ENCODE data around the gene NT5E. TPM values are rescaled to one million over a fixed set of nuclear protein-coding genes. Genes with fewer than 3 reads are reported as not detected.

Gene NT5E
- total RNA-seq, 2 experiments from 2014 or later = 0.55 to 1.4 TPM

DNA sequence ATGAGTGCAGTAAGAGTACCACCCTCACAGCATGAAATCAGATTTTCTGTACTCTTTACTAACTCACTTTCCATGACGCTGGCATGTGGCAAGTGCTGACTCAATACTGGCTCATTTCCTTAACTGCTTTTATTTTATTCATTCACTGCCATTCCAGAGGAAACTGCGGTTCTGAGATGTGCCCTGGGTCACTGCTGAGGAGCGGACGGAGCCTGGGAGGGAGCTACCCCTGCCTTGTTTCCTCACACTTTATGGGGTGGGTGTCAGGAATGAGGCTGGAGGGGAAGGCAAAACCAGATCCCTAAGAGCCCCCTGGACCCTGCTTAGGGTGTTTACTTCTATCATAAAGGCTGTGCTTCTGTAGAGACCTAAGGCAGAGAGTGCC lies 14.4 kb downstream of the NT5E start:
- Mint-ChIP-seq H3K4me3 (no peak overlapping the region), H3K27ac (peak overlapping the region; percentile 80), H3K27me3 (ENCODE audit: low read depth) (peaks cover 2% of the 10 kb centered on the region), H3K9me3 (no peaks in the 10 kb centered on the region), H3K4me1 (ENCODE audit: low read depth) (peaks cover 61% of the 10 kb centered on the region), H3K36me3 (ENCODE audit: low read depth) (no peaks in the 10 kb centered on the region)
- intact Hi-C loops (cut with micrococcal nuclease) = loop anchor here (2.0 kb wide), 2 partner anchors 207 to 215 kb away; no protein-coding TSS in a partner anchor
- CTCF ChIA-PET = interaction anchor here (0.7 to 10.1 kb wide), 3 partner anchors 14 to 111 kb away, joined by 3 to 78 read pairs (median 11); partner anchors contain the start of gene NT5E
- DNase-seq = peak; percentile 67

GRCh38 chr6:85464722-85465150 lies 14.9 kb downstream of the NT5E start:
- H3K27me3 Mint-ChIP-seq (ENCODE audit: low read depth) = peaks cover 2% of the 10 kb centered on the region
- no peaks in the 10 kb centered on the region for H3K36me3 Mint-ChIP-seq (ENCODE audit: low read depth)
- CTCF ChIA-PET = interaction anchor here (10.1 kb wide), 1 partner anchor 17 kb away, joined by 78 read pairs; no protein-coding TSS in a partner anchor
- H3K4me3 Mint-ChIP-seq = no peak overlapping the region
- intact Hi-C loops (cut with micrococcal nuclease) = loop anchor here (1.0 to 2.0 kb wide), 5 partner anchors 19 to 214 kb away; no protein-coding TSS in a partner anchor
- H3K9me3 Mint-ChIP-seq = no peaks in the 10 kb centered on the region
- H3K4me1 Mint-ChIP-seq (ENCODE audit: low read depth) = peaks cover 59% of the 10 kb centered on the region
- peak overlapping the region; percentile 80 for H3K27ac Mint-ChIP-seq
- peak; percentile 65 for DNase-seq

DNA sequence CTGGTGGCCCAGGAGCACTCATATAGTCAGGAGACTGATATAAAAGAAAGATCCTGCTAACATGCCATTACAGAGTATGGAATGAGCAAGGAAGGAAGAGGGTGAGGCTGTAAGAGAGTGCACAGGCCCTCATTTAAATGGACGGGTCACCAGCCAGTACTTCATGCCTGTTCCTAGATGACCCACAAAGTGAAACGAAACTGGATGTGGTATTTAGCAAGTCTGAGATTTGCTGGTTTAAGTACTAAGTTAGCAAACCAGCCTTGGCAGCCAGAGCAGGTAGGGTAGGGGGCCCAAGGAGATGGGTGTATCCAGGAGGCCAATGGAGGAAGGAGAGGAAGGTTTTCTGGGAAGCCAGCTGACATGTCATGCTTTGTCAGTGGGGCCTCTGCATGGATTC lies 15.9 kb downstream of the NT5E start:
- no peaks in the 10 kb centered on the region for H3K9me3 Mint-ChIP-seq
- H3K27me3 Mint-ChIP-seq (ENCODE audit: low read depth) = peaks cover 2% of the 10 kb centered on the region
- no peak overlapping the region for H3K4me3 Mint-ChIP-seq
- peak overlapping the region; percentile 80 for H3K27ac Mint-ChIP-seq
- peaks cover 53% of the 10 kb centered on the region for H3K4me1 Mint-ChIP-seq (ENCODE audit: low read depth)
- CTCF ChIA-PET = interaction anchor here (10.1 kb wide), 1 partner anchor 16 kb away, joined by 78 read pairs; no protein-coding TSS in a partner anchor
- intact Hi-C loops (cut with micrococcal nuclease) = loop anchor here (1.0 to 2.0 kb wide), 5 partner anchors 18 to 213 kb away; no protein-coding TSS in a partner anchor
- no peaks in the 10 kb centered on the region for H3K36me3 Mint-ChIP-seq (ENCODE audit: low read depth)
- DNase-seq = peak; percentile 16

DNA sequence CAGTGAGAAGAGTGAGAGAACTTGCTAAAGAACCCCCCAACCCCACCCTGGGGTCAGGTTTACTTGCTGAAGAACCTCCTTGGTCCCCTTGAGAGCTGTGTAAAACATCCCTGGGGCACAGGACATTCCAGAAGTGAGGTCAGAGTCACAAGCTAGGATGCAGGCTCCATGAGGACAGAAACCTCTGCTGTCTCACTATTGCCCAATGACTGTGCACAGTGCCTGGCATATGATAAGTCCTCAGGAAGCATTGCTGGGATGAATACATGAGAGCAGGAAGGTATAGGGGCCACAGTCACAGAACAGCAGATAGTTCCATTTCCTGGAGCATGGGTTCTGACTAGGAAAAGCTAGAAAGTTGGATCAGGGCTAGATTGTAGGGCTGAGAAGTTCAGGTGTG lies 18.4 kb downstream of the NT5E start:
- CTCF ChIA-PET = interaction anchor here (10.1 kb wide), 1 partner anchor 14 kb away, joined by 78 read pairs; no protein-coding TSS in a partner anchor
- no peak overlapping the region for H3K4me3 Mint-ChIP-seq
- no peak overlapping the region for H3K27ac Mint-ChIP-seq
- peaks cover 2% of the 10 kb centered on the region for H3K27me3 Mint-ChIP-seq (ENCODE audit: low read depth)
- intact Hi-C loops (cut with micrococcal nuclease) = no loop called here
- no peaks in the 10 kb centered on the region for H3K9me3 Mint-ChIP-seq
- no peak for DNase-seq
- peaks cover 30% of the 10 kb centered on the region for H3K4me1 Mint-ChIP-seq (ENCODE audit: low read depth)
- no peaks in the 10 kb centered on the region for H3K36me3 Mint-ChIP-seq (ENCODE audit: low read depth)

- intact Hi-C loops (cut with micrococcal nuclease) = no loop called here
- Mint-ChIP-seq H3K27ac (no peak overlapping the region), H3K27me3 (ENCODE audit: low read depth) (peaks cover 2% of the 10 kb centered on the region), H3K4me1 (ENCODE audit: low read depth) (peaks cover 20% of the 10 kb centered on the region), H3K9me3 (no peaks in the 10 kb centered on the region), H3K4me3 (no peak overlapping the region), H3K36me3 (ENCODE audit: low read depth) (no peaks in the 10 kb centered on the region)
- CTCF ChIA-PET = interaction anchor here (10.1 kb wide), 1 partner anchor 13 kb away, joined by 78 read pairs; no protein-coding TSS in a partner anchor
- DNase-seq = no peak
Observed at GRCh38 chr6:85469276-85470022, 19.6 kb downstream of the NT5E start.

- DNase-seq = no peak
- no peak overlapping the region for H3K27ac Mint-ChIP-seq
- H3K36me3 Mint-ChIP-seq (ENCODE audit: low read depth) = no peaks in the 10 kb centered on the region
- CTCF ChIA-PET = interaction anchor here (10.1 kb wide), 1 partner anchor 12 kb away, joined by 78 read pairs; no protein-coding TSS in a partner anchor
- intact Hi-C loops (cut with micrococcal nuclease) = no loop called here
- no peaks in the 10 kb centered on the region for H3K9me3 Mint-ChIP-seq
- H3K4me1 Mint-ChIP-seq (ENCODE audit: low read depth) = peaks cover 15% of the 10 kb centered on the region
- H3K27me3 Mint-ChIP-seq (ENCODE audit: low read depth) = peaks cover 2% of the 10 kb centered on the region
- H3K4me3 Mint-ChIP-seq = no peak overlapping the region
Observed at GRCh38 chr6:85470023-85470410, 20.1 kb downstream of the NT5E start.

GRCh38 chr6:85472744-85473143 lies 22.9 kb downstream of the NT5E start:
- no peaks in the 10 kb centered on the region for H3K27me3 Mint-ChIP-seq (ENCODE audit: low read depth)
- no peaks in the 10 kb centered on the region for H3K4me1 Mint-ChIP-seq (ENCODE audit: low read depth)
- intact Hi-C loops (cut with micrococcal nuclease) = no loop called here
- no peak for DNase-seq
- H3K9me3 Mint-ChIP-seq = no peaks in the 10 kb centered on the region
- H3K27ac Mint-ChIP-seq = no peak overlapping the region
- CTCF ChIA-PET = interaction anchor here (2.2 kb wide), 1 partner anchor 11 kb away, joined by 15 read pairs; no protein-coding TSS in a partner anchor
- H3K4me3 Mint-ChIP-seq = no peak overlapping the region
- H3K36me3 Mint-ChIP-seq (ENCODE audit: low read depth) = no peaks in the 10 kb centered on the region

GRCh38 chr6:85473748-85474147 lies 23.9 kb downstream of the NT5E start:
- Mint-ChIP-seq H3K36me3 (ENCODE audit: low read depth) (no peaks in the 10 kb centered on the region), H3K4me1 (ENCODE audit: low read depth) (no peaks in the 10 kb centered on the region), H3K27ac (no peak overlapping the region), H3K9me3 (no peaks in the 10 kb centered on the region), H3K27me3 (ENCODE audit: low read depth) (no peaks in the 10 kb centered on the region), H3K4me3 (no peak overlapping the region)
- intact Hi-C loops (cut with micrococcal nuclease) = no loop called here
- DNase-seq = no peak
- CTCF ChIA-PET = interaction anchor here (2.2 kb wide), 1 partner anchor 10 kb away, joined by 15 read pairs; no protein-coding TSS in a partner anchor

DNA sequence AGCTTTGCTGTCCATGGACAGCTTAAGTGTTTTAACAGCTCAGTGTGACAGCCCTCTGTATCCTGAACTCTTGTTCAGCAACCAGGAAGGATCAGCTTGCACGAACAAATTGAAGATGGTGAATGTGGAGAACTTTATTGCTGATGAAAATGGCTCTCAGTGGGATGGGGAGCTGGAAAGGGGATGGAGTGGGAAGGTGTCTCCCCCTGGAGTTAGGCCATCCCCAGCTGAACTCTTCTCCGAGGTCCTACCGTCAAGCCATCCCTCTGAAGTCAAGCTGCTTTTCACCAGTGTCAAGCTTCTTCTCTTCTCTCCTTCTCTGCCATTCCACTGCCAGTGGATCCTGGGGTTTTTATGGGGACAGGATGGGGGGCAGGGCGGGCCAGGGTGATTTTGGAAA lies 26.6 kb downstream of the NT5E start:
- intact Hi-C loops (cut with micrococcal nuclease) = no loop called here
- CTCF ChIA-PET = interaction anchor here (0.6 to 1.3 kb wide), 4 partner anchors 121 to 466 kb away, joined by 3 to 5 read pairs (median 4); no protein-coding TSS in a partner anchor
- H3K36me3 Mint-ChIP-seq (ENCODE audit: low read depth) = no peaks in the 10 kb centered on the region
- no peaks in the 10 kb centered on the region for H3K27me3 Mint-ChIP-seq (ENCODE audit: low read depth)
- no peaks in the 10 kb centered on the region for H3K9me3 Mint-ChIP-seq
- H3K27ac Mint-ChIP-seq = no peak overlapping the region
- no peak overlapping the region for H3K4me3 Mint-ChIP-seq
- DNase-seq = no peak
- H3K4me1 Mint-ChIP-seq (ENCODE audit: low read depth) = no peaks in the 10 kb centered on the region

DNA sequence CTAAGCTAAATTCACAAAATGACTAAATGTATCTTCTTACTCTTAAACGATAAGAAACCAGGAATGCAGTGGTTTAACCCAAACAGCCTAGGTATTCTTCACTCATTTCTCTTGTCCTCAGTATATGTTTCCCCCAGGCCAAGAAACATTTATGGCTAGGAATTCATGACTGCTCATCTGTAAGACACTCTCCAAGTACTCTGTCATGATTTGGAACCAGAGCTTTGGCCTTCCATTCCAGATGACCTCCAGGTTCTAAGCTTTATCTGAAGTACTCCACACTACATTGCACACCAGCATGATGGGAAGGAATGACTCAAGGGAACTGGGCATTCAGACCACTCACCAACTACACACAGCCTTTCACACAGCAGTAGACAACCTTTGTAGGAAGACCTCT lies 29.3 kb downstream of the NT5E start:
- Mint-ChIP-seq H3K27me3 (ENCODE audit: low read depth) (peaks cover 2% of the 10 kb centered on the region), H3K36me3 (ENCODE audit: low read depth) (no peaks in the 10 kb centered on the region), H3K27ac (no peak overlapping the region), H3K4me1 (ENCODE audit: low read depth) (peaks cover 7% of the 10 kb centered on the region), H3K4me3 (no peak overlapping the region), H3K9me3 (no peaks in the 10 kb centered on the region)
- CTCF ChIA-PET = interaction anchor here (7.0 to 8.6 kb wide), 2 partner anchors 13 to 126 kb away, joined by 78 to 109 read pairs; no protein-coding TSS in a partner anchor
- intact Hi-C loops (cut with micrococcal nuclease) = no loop called here
- no peak for DNase-seq

DNA sequence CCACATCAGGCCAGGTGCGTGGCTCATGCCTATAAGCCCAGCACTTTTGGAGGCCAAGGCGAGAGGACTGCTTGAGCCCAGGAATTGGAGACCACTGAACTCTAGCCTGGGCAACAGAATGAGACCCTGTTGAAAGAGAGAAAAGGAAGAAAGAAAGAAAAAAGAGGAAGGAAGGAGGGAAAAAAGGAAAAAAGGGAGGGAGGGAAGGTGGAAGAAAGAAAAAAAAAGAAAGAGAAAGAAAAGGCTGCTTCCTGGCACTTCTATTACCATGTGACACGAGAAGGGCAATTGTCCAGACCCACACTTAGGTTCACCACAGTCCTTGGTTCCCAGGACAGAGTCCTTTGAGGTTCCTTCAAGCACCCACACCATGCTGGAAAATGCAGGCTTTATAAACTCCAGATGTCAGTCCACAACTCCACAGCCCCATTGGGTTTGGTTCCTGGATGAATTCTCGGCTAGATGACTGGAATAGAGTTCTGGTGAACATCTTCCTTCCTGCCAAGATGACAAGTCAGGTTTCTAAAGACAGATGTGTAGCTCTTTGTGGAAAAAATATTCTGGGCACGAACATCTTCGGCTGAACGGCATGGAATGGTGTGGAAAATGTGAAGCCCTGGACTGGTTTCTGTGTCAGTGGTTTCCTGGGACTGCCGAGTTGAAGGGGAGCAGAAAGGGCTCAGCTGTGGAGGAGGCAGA lies 32.5 kb downstream of the NT5E start:
- peaks cover 7% of the 10 kb centered on the region for H3K4me1 Mint-ChIP-seq (ENCODE audit: low read depth)
- no peak for DNase-seq
- no peaks in the 10 kb centered on the region for H3K36me3 Mint-ChIP-seq (ENCODE audit: low read depth)
- CTCF ChIA-PET = interaction anchor here (0.7 to 8.6 kb wide), 35 partner anchors 9 to 488 kb away, joined by 3 to 109 read pairs (median 6); partner anchors contain the start of genes NT5E and SNX14
- intact Hi-C loops (cut with micrococcal nuclease) = loop anchor here (10.0 kb wide), 1 partner anchor 1452 kb away; the partner anchor contains the start of gene HTR1E
- no peak overlapping the region for H3K4me3 Mint-ChIP-seq
- no peak overlapping the region for H3K27ac Mint-ChIP-seq
- no peaks in the 10 kb centered on the region for H3K9me3 Mint-ChIP-seq
- peaks cover 2% of the 10 kb centered on the region for H3K27me3 Mint-ChIP-seq (ENCODE audit: low read depth)
